Thyroid gland (tissue), 4 donors: Measurements from ENCODE around the gene SWSAP1.
"Not testable (repeated sequence)": the region's sequence is repeated elsewhere in the genome, so short reads cannot be mapped to it uniquely, and the experiment has no call there.

Experiments used
- CTCF ChIP-seq, 6 experiments: fragments of 200-600 bp in 3 of 6; fragments of 450-650 bp in 3 of 6; sonication (generic) in 3 of 6; IDR thresholded peaks; one replicate each; pipeline ENCODE4 v1.5.1; 2016 to 2019; ENCODE audit warnings: antibody characterized with exemption in 6 of 6, mild to moderate bottlenecking in 2 of 6, inconsistent platforms in 1 of 6, moderate library complexity in 1 of 6
- POLR2A ChIP-seq, 2 donors: fragments of 450-650 bp; IDR thresholded peaks; one replicate each; pipeline ENCODE4 v1.6.1; 2017; ENCODE audit warnings: antibody characterized with exemption in 2 of 2, mild to moderate bottlenecking in 2 of 2, moderate library complexity in 1 of 2

- TF ChIP-seq CTCF, POLR2A (IDR thresholded peaks at IDR 0.05): not testable (repeated sequence)
These were observed 34.4 kb upstream of the SWSAP1 start for GRCh38 chr19:11340099-11340467.
